Osteoblast (primary cell): ENCODE results near the gene FBF1. TPM values are rescaled to one million over a fixed set of nuclear protein-coding genes. Genes with fewer than 3 reads are reported as not detected.
A peak's percentile ranks its signal among the peaks of the same experiment; 100 is the strongest.

Experiments
- DNase-seq: peaks from one replicate; pipeline ENCODE4 v3.0.0; 2011; ENCODE audit warnings: low spot score, mixed read lengths; ENCODE audit not compliant: insufficient read length; ENCODE audit errors: missing footprints
- H2AFZ ChIP-seq: 2 replicates; pipeline ENCODE4 v1.6.0; 2011; ENCODE audit warnings: mild to moderate bottlenecking, low read length
- H3K27ac ChIP-seq: 2 replicates; pipeline ENCODE4 v1.5.1; 2011; ENCODE audit warnings: mild to moderate bottlenecking, low read depth, low read length, moderate library complexity
- H3K27me3 ChIP-seq: 2 replicates; pipeline ENCODE4 v1.6.0; 2012; ENCODE audit warnings: mild to moderate bottlenecking, control low read depth, inconsistent platforms, low read length, moderate library complexity; ENCODE audit not compliant: insufficient read depth
- H3K36me3 ChIP-seq: 2 replicates; pipeline ENCODE4 v1.5.1; 2011; ENCODE audit warnings: mild to moderate bottlenecking, low read length, control low read depth, moderate library complexity; ENCODE audit not compliant: insufficient read depth
- H3K4me1 ChIP-seq: 2 replicates; pipeline ENCODE4 v1.5.1; 2011; ENCODE audit warnings: mild to moderate bottlenecking, low read length, control low read depth, moderate library complexity; ENCODE audit not compliant: insufficient read depth
- H3K4me2 ChIP-seq: 2 replicates; pipeline ENCODE4 v1.6.0; 2011; ENCODE audit warnings: mild to moderate bottlenecking, low read length; ENCODE audit not compliant: insufficient read depth
- H3K4me3 ChIP-seq: fragments of 200-600 bp; sonication (generic); 3 replicates; pipeline ENCODE4 v1.5.1; 2012; ENCODE audit warnings: mild to moderate bottlenecking, low read length, inconsistent platforms; ENCODE audit not compliant: insufficient read depth
- H3K79me2 ChIP-seq: 2 replicates; pipeline ENCODE4 v1.6.0; 2012; ENCODE audit warnings: mild to moderate bottlenecking, low read length, control low read depth, inconsistent platforms; ENCODE audit not compliant: insufficient read depth
- H3K9me3 ChIP-seq: 2 replicates; pipeline ENCODE4 v1.5.1; 2011; ENCODE audit warnings: low read depth, low read length, control low read depth
- H4K20me1 ChIP-seq: 2 replicates; pipeline ENCODE4 v1.6.0; 2012; ENCODE audit warnings: mild to moderate bottlenecking, low read length, control low read depth; ENCODE audit not compliant: insufficient read depth
- CTCF ChIP-seq: IDR thresholded peaks from 2 replicates; pipeline ENCODE4 v1.5.1; 2011; ENCODE audit warnings: mild to moderate bottlenecking, low read depth, low read length, moderate library complexity; ENCODE audit errors: extremely low read depth
- total RNA-seq: library from RNA; depleted of rRNA; stranded (reverse); fragments of >200 nt; gene quantifications from 2 replicates; pipeline ENCODE4 v1.2.3, GENCODE V29; 2012

Gene FBF1
- total RNA-seq, 1 donor = 14.1 TPM

- peak; percentile 11 for DNase-seq
- Histone ChIP-seq H3K4me2 (peak overlapping the region; percentile 39), H3K27ac (no peak overlapping the region), H4K20me1 (no peaks in the 10 kb centered on the region), H3K79me2 (peaks cover 27% of the 10 kb centered on the region), H3K27me3 (no peaks in the 10 kb centered on the region), H3K4me1 (peaks cover 15% of the 10 kb centered on the region), H3K4me3 (no peak overlapping the region), H3K36me3 (no peaks in the 10 kb centered on the region), H3K9me3 (no peaks in the 10 kb centered on the region), H2AFZ (no peak overlapping the region)
- no peak for TF ChIP-seq CTCF
Observed at GRCh38 chr17:75983501-75984181, 42.8 kb upstream of the FBF1 start.

- Histone ChIP-seq H3K4me1 (peaks cover 24% of the 10 kb centered on the region), H3K79me2 (peaks cover 50% of the 10 kb centered on the region), H3K4me3 (no peak overlapping the region), H3K27ac (peak overlapping the region; percentile 90), H3K4me2 (no peak overlapping the region), H3K36me3 (no peaks in the 10 kb centered on the region), H4K20me1 (no peaks in the 10 kb centered on the region), H2AFZ (no peak overlapping the region), H3K9me3 (no peaks in the 10 kb centered on the region), H3K27me3 (no peaks in the 10 kb centered on the region)
- TF ChIP-seq CTCF = no peak
- no peak for DNase-seq
Observed at GRCh38 chr17:75981019-75981615, 40.3 kb upstream of the FBF1 start.

GRCh38 chr17:75980188-75981018 lies 39.6 kb upstream of the FBF1 start:
- Histone ChIP-seq H3K4me3 (peak overlapping the region; percentile 90), H3K79me2 (peaks cover 57% of the 10 kb centered on the region), H3K27ac (peak overlapping the region; percentile 90), H3K9me3 (no peaks in the 10 kb centered on the region), H3K36me3 (no peaks in the 10 kb centered on the region), H4K20me1 (no peaks in the 10 kb centered on the region), H2AFZ (peak overlapping the region; percentile 95), H3K27me3 (no peaks in the 10 kb centered on the region), H3K4me1 (peaks cover 24% of the 10 kb centered on the region), H3K4me2 (peak overlapping the region; percentile 94)
- no peak for TF ChIP-seq CTCF
- peak; percentile 17 for DNase-seq
